GM21717 (cell line): Measurements from ENCODE around the gene RMND1.
"Not testable (repeated sequence)": the region's sequence is repeated elsewhere in the genome, so short reads cannot be mapped to it uniquely, and the experiment has no call there.

Experiments used
- ATAC-seq: cut with Tn5 transposase; IDR thresholded peaks from one replicate; pipeline ENCODE4 v1.9.1; 2021; ENCODE audit warnings: mild to moderate bottlenecking, moderate library complexity; ENCODE audit not compliant: unreplicated experiment

The RMND1 gene

DNA sequence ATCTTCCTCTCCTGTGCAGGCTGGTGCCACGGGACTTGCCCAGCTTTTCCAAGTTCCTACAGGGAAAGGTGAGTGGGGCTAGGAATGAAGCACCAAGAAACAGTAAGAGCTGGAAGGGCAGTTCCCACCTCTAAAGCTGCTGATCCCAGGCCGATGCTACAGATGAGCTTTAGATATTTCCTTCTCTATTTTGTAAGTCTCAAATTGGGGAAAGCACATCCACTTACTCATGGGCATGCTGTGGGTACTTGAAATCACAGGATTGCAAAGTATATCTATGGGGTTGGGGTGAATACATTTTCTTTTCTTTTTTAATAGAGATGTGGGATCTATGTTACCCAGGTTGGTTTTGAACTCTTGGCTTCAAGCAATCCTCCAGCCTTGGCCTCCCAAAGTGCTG lies 63.7 kb downstream of the RMND1 start:
- no peak for ATAC-seq

DNA sequence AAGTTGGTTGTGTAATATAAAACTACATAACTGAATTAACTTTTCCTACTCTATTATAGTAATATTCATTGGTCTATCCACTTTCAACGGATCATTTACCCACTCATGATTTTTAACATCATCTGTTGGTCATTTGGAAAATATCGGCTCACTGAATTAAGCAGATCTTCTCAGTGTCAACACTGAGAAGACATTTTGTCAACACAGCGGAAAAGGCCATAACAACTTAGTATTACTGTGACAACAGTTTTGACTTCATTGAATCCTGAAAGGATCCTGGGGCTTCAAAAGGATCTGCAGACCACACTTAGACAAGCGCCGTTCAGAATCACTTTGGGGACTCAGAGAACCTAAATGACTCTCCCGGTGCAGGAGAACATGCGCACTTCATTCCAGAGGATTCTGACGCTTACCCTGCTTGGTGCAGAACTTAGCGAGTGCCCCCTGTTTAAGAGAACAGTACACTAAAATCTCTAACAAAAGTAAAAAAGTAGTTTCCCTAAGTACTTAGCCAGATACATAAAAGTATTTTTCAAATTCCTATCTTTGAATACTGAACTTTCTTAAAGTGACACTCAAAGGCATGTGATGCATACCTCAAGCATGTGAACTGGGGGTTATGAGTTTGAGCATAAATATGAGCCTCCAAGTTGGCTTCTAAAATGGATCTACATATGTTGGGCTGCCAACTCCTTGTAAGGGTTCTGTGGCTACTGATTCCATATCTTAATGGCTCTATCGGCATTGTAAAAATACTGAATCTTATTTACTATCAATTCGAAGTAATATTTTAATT lies 64.6 kb downstream of the RMND1 start:
- no peak for ATAC-seq

DNA sequence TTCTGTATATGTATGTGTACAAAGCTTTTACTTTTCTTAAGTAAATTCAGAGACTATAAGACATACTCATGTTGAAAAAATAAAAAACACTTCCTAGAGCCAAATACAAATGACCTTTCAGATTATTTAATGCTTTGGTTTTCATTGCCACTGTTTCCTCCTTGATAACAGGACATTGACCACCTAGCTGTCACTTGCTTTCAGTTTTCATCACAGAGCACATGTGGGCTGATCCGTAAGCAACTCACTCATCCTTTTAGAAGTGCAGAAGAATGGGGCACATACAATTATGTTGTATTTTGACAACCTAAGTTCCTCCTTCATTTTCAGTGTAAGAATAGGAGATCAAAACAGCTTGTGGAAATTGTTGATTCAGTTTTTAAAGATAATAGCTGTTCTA lies 66.7 kb downstream of the RMND1 start:
- ATAC-seq: no peak

DNA sequence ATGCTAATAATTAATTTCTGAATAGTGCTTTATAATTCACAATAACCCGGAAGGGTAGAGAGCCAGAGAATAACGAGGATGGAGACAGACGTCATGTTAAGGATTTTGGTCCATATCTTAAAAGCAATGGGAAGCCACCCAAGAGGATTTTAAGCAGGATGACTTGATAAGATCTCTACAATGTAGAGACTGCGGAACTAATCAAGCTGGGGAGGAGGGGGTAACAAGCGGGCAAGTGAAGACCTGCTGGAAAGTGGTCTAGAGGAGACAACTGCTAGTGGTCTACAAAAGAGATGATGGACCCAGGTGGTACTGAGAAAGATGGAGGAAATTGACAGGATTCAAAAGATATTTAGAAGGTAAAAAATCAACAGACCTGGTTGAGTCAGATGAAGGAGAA lies 67.8 kb downstream of the RMND1 start:
- no peak for ATAC-seq

DNA sequence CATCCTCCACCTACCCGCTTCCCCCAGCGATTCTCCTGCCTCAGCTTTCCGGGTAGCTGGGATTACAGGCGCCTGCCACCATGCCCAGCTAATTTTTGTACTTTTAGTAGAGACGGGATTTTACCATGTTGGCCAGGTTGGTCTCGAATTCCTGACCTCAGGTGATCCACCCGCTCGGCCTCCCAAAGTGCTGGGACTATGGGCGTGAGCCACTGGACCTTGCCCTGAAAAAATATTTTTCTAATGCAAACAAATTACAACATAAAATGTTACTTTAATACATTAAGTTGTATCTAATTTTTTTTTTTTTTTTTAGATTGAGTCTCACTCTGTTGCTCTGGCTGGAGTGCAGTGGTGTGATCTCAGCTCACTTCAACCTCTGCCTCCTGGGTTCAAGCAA lies 69.3 kb downstream of the RMND1 start:
- ATAC-seq: not testable (repeated sequence)

DNA sequence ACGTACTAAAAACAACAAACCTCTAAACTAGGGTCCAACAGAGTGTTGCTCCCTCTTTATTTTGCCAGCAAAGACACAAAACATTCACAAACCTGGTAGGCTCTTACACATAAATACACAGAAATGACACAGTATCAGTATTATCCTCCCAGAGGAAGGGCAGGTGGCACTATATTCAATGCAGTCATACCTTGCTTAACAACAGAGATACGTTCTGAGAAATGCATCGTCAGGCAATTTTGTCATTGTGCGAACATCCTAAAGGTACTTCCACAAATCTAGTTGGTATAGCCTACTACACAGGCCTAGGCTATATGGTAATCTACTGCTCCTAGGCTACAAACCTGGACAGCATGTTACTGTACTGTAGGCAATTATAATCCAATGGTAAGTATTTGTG lies 70.2 kb downstream of the RMND1 start:
- no peak for ATAC-seq

DNA sequence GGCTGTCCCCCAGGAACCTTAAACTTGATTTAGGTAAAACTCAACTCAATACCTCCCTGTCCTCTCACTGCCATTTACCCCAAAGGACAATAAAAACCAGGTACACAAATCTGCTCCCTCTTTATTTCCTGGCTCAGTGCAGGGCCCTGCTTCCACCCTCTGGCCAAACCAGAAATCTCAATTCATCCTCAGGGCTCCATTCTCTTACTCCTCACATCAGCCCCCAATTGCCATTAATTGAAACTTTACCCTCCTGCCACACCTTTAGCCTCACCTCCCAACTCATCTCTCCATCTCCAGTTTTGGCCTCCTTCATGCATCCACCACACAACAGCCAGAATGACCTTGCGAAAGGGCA lies 71.1 kb downstream of the RMND1 start:
- peak; percentile 8 for ATAC-seq

DNA sequence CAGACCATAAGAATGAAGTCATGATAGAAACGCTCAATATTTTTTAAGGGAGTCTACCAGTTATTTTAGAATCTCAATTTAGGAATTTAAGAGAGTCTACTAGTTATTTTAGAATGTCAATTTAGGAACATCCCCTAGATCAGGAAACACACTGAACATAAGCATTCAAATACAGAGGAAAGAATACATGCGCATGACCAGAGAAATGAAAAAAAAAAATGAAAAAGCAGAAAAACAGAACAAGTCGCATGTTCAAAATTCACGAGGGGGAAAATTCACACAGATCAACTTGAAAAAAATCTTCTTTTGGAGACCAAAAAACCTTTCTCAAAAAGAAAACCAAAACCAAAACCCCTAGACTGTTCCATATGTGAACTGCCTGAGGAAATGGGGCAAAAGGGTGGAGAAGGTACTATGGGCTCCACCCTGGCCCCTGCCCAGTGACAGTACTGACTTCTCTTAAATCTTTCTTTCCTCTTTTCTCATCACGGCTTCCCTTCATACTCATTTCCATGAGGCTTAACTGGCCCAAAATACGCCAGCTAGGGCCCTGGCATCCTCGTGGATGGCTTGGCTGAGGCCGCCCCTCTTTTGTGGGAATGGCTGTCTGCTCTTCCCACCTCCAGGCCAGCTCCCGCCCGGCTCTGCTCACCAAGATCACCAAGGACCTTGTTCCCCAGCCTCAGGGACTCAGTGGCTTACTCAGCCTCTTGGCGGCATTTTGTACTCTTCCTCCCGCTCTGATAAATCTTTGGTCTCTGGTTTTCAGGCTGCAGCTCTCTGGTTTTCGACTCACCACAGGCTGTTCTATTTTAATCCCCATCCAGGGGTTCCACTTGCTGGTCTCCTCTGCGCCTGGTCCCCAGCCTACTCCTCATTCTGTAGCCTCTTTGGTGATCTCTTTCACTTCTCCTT lies 71.7 kb downstream of the RMND1 start:
- ATAC-seq: peak; percentile 74

DNA sequence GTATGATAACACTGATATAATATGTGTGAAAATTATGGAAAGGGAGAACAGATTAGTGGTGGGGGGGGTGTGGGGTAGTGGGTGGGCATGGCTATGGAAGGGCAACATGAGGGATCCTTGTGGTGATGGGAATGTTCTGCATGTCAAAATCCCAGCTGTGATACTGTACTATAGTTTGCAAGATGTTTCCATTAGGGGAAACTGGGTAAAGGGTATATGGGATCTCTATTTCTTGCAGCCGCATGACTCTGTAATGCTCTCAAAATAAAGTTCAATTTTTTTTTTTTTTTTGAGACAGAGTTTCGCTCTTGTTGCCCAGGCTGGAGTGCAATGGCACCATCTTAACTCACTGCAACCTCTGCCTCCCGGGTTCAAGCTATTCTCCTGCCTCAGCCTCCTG lies 74.8 kb downstream of the RMND1 start:
- ATAC-seq: no peak

DNA sequence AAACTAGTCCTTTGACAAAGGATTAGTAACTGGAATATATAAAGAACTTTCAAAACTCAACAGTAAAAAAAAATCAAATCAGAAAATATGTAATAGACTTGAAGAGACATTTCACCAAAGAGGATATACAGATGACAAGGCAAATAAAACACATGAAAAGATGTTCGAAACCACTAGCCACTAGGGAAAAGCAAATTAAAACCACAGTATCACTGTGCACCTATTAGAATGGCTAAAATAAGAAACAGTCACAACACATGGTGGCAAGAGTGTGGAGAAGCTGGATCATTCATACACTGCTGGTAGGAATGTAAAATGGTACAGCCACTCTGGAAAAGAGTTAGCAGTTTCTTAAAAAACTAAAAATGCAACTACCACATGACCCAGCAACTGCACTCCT lies 75.5 kb downstream of the RMND1 start:
- no peak for ATAC-seq

DNA sequence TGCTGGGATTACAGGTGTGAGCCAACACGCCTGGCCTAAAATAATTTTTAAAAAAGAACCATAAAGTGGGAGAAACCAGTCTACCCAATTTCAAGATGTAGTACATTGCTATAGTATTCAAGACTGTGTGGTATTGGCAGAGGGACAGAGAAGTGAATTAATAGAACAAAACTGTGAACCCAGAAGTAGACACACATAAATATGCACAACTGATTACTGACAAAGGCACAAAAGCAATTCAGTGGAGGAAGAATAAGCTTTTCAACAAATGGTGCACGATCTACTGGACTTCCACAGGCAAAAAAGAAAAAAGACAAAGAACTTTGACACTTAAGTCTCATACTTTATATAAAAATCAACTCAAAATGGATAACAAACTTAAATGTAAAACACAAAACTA lies 76.1 kb downstream of the RMND1 start:
- no peak for ATAC-seq

DNA sequence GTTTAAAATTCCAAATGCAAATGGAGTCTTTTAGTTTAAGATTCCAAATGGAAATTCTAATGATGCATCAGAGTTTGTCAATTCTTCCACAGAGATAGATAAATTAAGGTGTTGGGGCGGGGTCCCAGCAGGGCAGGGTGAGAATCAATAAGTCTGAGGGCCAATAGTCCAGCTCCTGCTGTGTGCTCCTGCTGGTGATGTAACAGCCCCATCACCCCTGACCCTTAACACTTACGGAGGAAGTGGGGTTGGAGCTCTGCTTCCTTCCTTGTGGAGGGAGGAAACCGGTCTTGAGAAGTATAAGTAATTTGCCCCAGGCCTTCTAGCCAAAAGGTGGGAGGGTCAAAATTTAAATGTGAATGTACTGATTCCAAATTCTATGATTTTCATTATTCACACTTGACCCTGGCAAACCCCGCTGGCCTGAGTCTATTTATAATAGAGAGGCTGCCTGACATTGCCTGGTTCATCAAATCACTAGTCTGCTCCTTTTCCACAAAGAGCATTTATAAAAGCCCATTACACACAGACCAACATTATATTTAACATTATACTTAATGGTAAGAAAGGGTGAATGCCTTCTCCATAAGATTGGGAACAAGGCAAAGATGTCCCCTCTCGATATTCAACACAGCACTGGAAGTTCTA lies 77.8 kb downstream of the RMND1 start:
- ATAC-seq: no peak

DNA sequence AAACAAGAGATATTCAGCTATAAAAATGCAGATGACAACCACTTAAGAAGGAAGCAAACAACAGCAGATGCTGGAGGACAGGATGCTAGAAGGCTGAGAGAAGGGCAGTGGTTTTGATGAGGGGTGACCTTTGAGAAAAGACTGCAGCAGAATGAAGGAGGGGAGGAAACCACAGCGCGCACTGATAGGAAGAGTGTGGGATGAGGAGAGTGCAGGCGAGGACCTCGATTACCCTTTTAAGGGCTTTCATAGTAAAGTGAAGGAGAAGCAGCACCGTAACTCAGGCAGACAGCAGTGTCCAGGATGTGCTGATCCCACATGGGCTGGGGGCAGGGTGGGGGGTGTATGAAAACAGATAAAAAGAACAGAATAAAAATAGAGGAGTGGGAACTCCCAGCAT lies 79.8 kb downstream of the RMND1 start:
- ATAC-seq: no peak

DNA sequence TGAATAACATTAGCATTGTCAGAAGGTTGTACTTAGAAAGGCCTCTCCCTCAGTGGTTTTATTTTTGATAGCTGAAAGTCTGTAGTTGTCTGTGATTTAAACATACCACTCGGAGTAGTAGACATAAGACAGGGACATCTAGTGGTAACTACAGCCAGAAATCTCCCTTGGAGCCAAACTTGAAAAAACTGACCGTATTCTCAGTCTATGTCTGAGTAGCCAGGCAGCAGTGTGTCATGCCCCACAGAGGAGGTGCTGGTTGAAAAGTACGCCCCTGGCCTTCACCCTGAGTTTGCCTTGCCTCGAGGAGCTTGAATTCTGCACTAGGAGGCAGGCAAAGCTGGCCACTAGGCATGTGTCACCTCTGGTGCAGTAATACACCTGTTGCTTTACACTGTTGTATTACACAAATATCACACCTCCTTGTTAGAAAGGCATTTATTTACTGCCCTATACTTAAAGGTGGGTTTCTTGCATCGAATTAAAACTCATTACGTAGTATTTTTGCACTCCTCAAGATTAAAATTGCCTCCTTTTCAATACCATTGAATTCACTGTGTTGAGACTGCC lies 81.3 kb downstream of the RMND1 start:
- no peak for ATAC-seq

DNA sequence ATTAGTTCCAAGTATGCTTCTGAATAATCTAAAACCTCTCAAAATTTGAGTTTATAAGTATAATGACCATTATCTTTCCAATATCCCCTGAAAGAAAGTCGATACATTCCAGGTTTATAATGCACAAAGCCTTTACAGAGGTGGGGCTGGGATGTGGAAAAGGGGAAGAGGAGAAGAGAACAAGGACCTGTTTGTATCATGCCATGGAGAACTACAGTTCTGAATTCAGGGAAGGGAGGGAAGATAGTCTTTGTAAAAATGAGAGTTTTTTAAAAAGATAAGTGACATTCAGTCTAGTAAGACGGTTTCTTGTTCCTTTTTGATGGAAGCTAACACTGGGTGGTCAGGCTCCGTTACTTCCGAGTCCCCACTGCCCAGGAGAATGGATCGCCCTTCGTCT lies 86.7 kb downstream of the RMND1 start:
- no peak for ATAC-seq

DNA sequence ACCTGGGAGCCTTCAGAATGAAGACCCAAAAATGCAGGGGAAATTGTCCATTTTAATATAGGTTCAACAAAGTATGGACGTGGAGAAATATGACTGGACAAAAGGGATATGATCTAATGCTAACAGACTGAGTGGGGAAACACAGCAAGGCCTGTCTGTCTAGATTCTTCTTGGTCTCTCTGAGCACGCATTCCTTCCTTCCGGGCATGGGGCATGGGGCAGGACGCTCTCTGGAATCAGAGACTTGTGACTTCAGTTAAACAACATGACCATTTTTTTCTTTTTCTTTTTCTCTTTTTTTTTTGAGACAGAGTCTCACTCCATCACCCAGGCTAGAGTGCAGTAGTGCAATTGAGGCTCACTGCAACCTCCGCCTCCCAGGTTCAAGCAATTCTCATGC lies 92.4 kb downstream of the RMND1 start:
- no peak for ATAC-seq

DNA sequence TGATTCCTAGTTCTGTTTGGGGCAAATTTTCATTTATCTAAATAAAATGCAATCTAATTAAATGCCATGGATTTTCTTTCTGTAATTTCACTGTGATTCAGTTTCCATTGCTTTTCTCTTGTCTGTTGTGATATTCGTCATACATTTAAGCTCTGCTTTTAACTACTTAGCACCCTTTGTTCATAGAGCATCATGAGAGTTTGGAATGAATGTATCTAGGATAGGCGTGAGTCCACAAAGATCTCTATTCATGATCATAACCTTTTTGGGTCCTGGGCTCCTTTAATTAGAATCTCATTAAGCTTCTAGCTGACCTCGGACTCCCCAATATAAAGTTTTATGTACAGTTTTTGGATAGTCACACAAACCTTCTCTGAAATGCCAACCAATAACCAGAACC lies 93.5 kb downstream of the RMND1 start:
- ATAC-seq: no peak

DNA sequence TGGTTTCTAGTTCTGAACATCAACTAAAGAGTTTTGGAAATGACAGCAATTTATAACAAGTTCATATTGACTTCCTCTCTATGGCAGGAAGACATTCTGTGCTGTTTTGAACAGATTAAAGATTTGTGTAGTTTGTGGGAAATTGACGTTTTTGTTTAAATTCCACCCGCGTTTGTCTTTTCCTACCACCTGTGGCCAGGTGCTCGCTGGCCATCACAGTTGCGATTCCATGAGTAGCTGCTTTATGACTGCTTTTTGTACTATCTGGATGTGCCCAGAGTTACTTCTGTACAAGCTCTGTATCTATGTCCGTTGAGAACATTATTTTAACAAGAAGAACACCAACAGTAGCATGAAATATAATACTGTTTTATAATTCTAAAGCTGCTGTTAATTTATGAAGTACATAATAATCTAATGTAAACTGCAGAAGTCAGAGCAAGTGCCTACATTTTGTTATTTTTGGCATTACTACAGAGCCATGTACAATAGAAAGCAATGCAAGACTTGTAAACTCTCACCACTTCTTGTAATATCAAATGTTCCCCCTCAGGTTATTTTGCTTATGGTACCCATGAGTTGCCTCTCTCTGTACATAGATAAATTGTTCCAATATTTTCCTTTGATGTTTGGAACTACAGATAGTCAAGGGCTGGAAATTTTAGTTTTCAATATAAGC lies 94.0 kb downstream of the RMND1 start:
- no peak for ATAC-seq

DNA sequence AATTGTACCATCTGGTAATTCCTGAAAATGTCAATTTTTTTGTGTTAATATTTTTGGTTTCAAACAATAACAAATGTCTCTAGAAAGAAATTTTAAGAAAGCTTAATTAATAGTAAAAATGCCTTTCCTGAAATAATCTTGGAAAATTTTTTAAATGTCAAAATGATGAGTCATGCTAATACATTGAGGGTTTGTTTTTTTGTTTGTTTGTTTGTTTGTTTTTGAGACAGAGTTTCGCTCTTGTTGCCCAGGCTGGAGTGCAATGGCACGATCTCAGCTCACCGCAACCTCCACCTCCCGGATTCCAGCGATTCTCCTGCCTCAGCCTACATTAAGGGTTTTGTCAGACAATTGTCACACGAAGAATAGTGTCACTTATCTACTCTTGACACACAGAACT lies 94.9 kb downstream of the RMND1 start:
- not testable (repeated sequence) for ATAC-seq
